ENCODE measurements around the gene LSAMP.
"Not testable (repeated sequence)": the region's sequence is repeated elsewhere in the genome, so short reads cannot be mapped to it uniquely, and the experiment has no call there.

Gene LSAMP

GRCh38 chr3:115808244-115808643 is 637.0 kb downstream of the LSAMP start:
- Histone ChIP-seq H3K4me3 (ENCODE audit: low read length in 2 of 2) (no peak overlapping the region), H3K9ac (ENCODE audit: low read length in 2 of 2) (no peak overlapping the region), H3K27me3 (ENCODE audit: control insufficient read depth in 1 of 2, insufficient read depth in 2 of 2, low read length in 2 of 2) (no peaks in the 10 kb centered on the region), H3K36me3 (ENCODE audit: control insufficient read depth in 2 of 2, insufficient read depth in 2 of 2, low read length in 2 of 2) (no peaks in the 10 kb centered on the region), H3K9me3 (ENCODE audit: control insufficient read depth in 2 of 2, low read length in 2 of 2) (no peaks in the 10 kb centered on the region), H3K4me1 (ENCODE audit: control insufficient read depth, insufficient read depth, low read length) (no peaks in the 10 kb centered on the region), H3K27ac (ENCODE audit: low read length) (no peak overlapping the region)

GRCh38 chr3:115806501-115806900 is 638.8 kb downstream of the LSAMP start:
- Histone ChIP-seq H3K27me3 (ENCODE audit: control insufficient read depth in 1 of 2, insufficient read depth in 2 of 2, low read length in 2 of 2) (no peaks in the 10 kb centered on the region), H3K36me3 (ENCODE audit: control insufficient read depth in 2 of 2, insufficient read depth in 2 of 2, low read length in 2 of 2) (no peaks in the 10 kb centered on the region), H3K27ac (ENCODE audit: low read length) (no peak overlapping the region), H3K9me3 (ENCODE audit: control insufficient read depth in 2 of 2, low read length in 2 of 2) (no peaks in the 10 kb centered on the region), H3K4me3 (ENCODE audit: low read length in 2 of 2) (no peak overlapping the region), H3K4me1 (ENCODE audit: control insufficient read depth, insufficient read depth, low read length) (no peaks in the 10 kb centered on the region), H3K9ac (ENCODE audit: low read length in 2 of 2) (no peak overlapping the region)

GRCh38 chr3:115805520-115805919 is 639.8 kb downstream of the LSAMP start:
- Histone ChIP-seq H3K4me3 (ENCODE audit: low read length in 2 of 2) (no peak overlapping the region), H3K27ac (ENCODE audit: low read length) (no peak overlapping the region), H3K36me3 (ENCODE audit: control insufficient read depth in 2 of 2, insufficient read depth in 2 of 2, low read length in 2 of 2) (no peaks in the 10 kb centered on the region), H3K27me3 (ENCODE audit: control insufficient read depth in 1 of 2, insufficient read depth in 2 of 2, low read length in 2 of 2) (no peaks in the 10 kb centered on the region), H3K9ac (ENCODE audit: low read length in 2 of 2) (no peak overlapping the region), H3K9me3 (ENCODE audit: control insufficient read depth in 2 of 2, low read length in 2 of 2) (no peaks in the 10 kb centered on the region), H3K4me1 (ENCODE audit: control insufficient read depth, insufficient read depth, low read length) (no peaks in the 10 kb centered on the region)

GRCh38 chr3:115804713-115805119 is 640.6 kb downstream of the LSAMP start:
- H3K9ac ChIP-seq (ENCODE audit: low read length in 2 of 2): no peak overlapping the region

GRCh38 chr3:115804200-115804599 is 641.1 kb downstream of the LSAMP start:
- Histone ChIP-seq H3K9me3 (ENCODE audit: control insufficient read depth in 2 of 2, low read length in 2 of 2) (no peaks in the 10 kb centered on the region), H3K36me3 (ENCODE audit: control insufficient read depth in 2 of 2, insufficient read depth in 2 of 2, low read length in 2 of 2) (no peaks in the 10 kb centered on the region), H3K27ac (ENCODE audit: low read length) (no peak overlapping the region), H3K27me3 (ENCODE audit: control insufficient read depth in 1 of 2, insufficient read depth in 2 of 2, low read length in 2 of 2) (no peaks in the 10 kb centered on the region), H3K4me3 (ENCODE audit: low read length in 2 of 2) (no peak overlapping the region), H3K4me1 (ENCODE audit: control insufficient read depth, insufficient read depth, low read length) (no peaks in the 10 kb centered on the region), H3K9ac (ENCODE audit: low read length in 2 of 2) (no peak overlapping the region)

More at GRCh38 chr3:115804713-115805119, 640.6 kb downstream of the LSAMP start:
- no peaks in the 10 kb centered on the region for H3K36me3 ChIP-seq (ENCODE audit: control insufficient read depth in 2 of 2, insufficient read depth in 2 of 2, low read length in 2 of 2)
- H3K9me3 ChIP-seq (ENCODE audit: control insufficient read depth in 2 of 2, low read length in 2 of 2): no peaks in the 10 kb centered on the region
- H3K4me1 ChIP-seq (ENCODE audit: control insufficient read depth, insufficient read depth, low read length): no peaks in the 10 kb centered on the region
- H3K27ac ChIP-seq (ENCODE audit: low read length): no peak overlapping the region
- no peaks in the 10 kb centered on the region for H3K27me3 ChIP-seq (ENCODE audit: control insufficient read depth in 1 of 2, insufficient read depth in 2 of 2, low read length in 2 of 2)
- no peak overlapping the region for H3K4me3 ChIP-seq (ENCODE audit: low read length in 2 of 2)

GRCh38 chr3:115803661-115804060 is 641.6 kb downstream of the LSAMP start:
- no peaks in the 10 kb centered on the region for H3K4me1 ChIP-seq (ENCODE audit: control insufficient read depth, insufficient read depth, low read length)
- no peak overlapping the region for H3K9ac ChIP-seq (ENCODE audit: low read length in 2 of 2)
- no peaks in the 10 kb centered on the region for H3K9me3 ChIP-seq (ENCODE audit: control insufficient read depth in 2 of 2, low read length in 2 of 2)

GRCh38 chr3:115800489-115801075 is 644.7 kb downstream of the LSAMP start:
- Histone ChIP-seq H3K27me3 (ENCODE audit: control insufficient read depth in 1 of 2, insufficient read depth in 2 of 2, low read length in 2 of 2) (no peaks in the 10 kb centered on the region), H3K4me1 (ENCODE audit: control insufficient read depth, insufficient read depth, low read length) (no peaks in the 10 kb centered on the region), H3K27ac (ENCODE audit: low read length) (no peak overlapping the region), H3K36me3 (ENCODE audit: control insufficient read depth in 2 of 2, insufficient read depth in 2 of 2, low read length in 2 of 2) (no peaks in the 10 kb centered on the region), H3K4me3 (ENCODE audit: low read length in 2 of 2) (no peak overlapping the region), H3K9ac (ENCODE audit: low read length in 2 of 2) (no peak overlapping the region), H3K9me3 (ENCODE audit: control insufficient read depth in 2 of 2, low read length in 2 of 2) (no peaks in the 10 kb centered on the region)

More at GRCh38 chr3:115803661-115804060, 641.6 kb downstream of the LSAMP start:
- Histone ChIP-seq H3K4me3 (ENCODE audit: low read length in 2 of 2) (no peak overlapping the region), H3K27ac (ENCODE audit: low read length) (no peak overlapping the region), H3K27me3 (ENCODE audit: control insufficient read depth in 1 of 2, insufficient read depth in 2 of 2, low read length in 2 of 2) (no peaks in the 10 kb centered on the region), H3K36me3 (ENCODE audit: control insufficient read depth in 2 of 2, insufficient read depth in 2 of 2, low read length in 2 of 2) (no peaks in the 10 kb centered on the region)

- H3K4me1 ChIP-seq (ENCODE audit: control insufficient read depth, insufficient read depth, low read length); H3K4me3 ChIP-seq (ENCODE audit: low read length in 2 of 2); H3K9me3 ChIP-seq (ENCODE audit: control insufficient read depth in 2 of 2, low read length in 2 of 2); H3K27ac ChIP-seq (ENCODE audit: low read length); H3K27me3 ChIP-seq (ENCODE audit: control insufficient read depth in 1 of 2, insufficient read depth in 2 of 2, low read length in 2 of 2); H3K36me3 ChIP-seq (ENCODE audit: control insufficient read depth in 2 of 2, insufficient read depth in 2 of 2, low read length in 2 of 2); H3K9ac ChIP-seq (ENCODE audit: low read length in 2 of 2): not testable (repeated sequence)
Observed at GRCh38 chr3:115800065-115800464, 645.2 kb downstream of the LSAMP start.

GRCh38 chr3:115792206-115792955 is 652.9 kb downstream of the LSAMP start:
- no peak overlapping the region for H3K4me3 ChIP-seq (ENCODE audit: low read length in 2 of 2)
- no peak overlapping the region for H3K9ac ChIP-seq (ENCODE audit: low read length in 2 of 2)
- H3K4me1 ChIP-seq (ENCODE audit: control insufficient read depth, insufficient read depth, low read length): no peaks in the 10 kb centered on the region
- no peak overlapping the region for H3K27ac ChIP-seq (ENCODE audit: low read length)
- H3K27me3 ChIP-seq (ENCODE audit: control insufficient read depth in 1 of 2, insufficient read depth in 2 of 2, low read length in 2 of 2): no peaks in the 10 kb centered on the region
- H3K36me3 ChIP-seq (ENCODE audit: control insufficient read depth in 2 of 2, insufficient read depth in 2 of 2, low read length in 2 of 2): no peaks in the 10 kb centered on the region
- H3K9me3 ChIP-seq (ENCODE audit: control insufficient read depth in 2 of 2, low read length in 2 of 2): no peaks in the 10 kb centered on the region

- not testable (repeated sequence) for H3K27me3 ChIP-seq (ENCODE audit: control insufficient read depth in 1 of 2, insufficient read depth in 2 of 2, low read length in 2 of 2); H3K9me3 ChIP-seq (ENCODE audit: control insufficient read depth in 2 of 2, low read length in 2 of 2); H3K9ac ChIP-seq (ENCODE audit: low read length in 2 of 2); H3K27ac ChIP-seq (ENCODE audit: low read length); H3K4me3 ChIP-seq (ENCODE audit: low read length in 2 of 2); H3K36me3 ChIP-seq (ENCODE audit: control insufficient read depth in 2 of 2, insufficient read depth in 2 of 2, low read length in 2 of 2); H3K4me1 ChIP-seq (ENCODE audit: control insufficient read depth, insufficient read depth, low read length)
Observed at GRCh38 chr3:115791271-115792153, 653.8 kb downstream of the LSAMP start.
